Occipital lobe (tissue), 2 donors: Measurements from ENCODE around the gene ZSCAN20. TPM values are rescaled to one million over a fixed set of nuclear protein-coding genes. Genes with fewer than 3 reads are reported as not detected.
"Not testable (repeated sequence)": the region's sequence is repeated elsewhere in the genome, so short reads cannot be mapped to it uniquely, and the experiment has no call there.

Experiments
- DNase-seq: peaks from one replicate; lab custom pipeline; 2025; lab: John Stamatoyannopoulos, UW
- total RNA-seq: library from RNA; depleted of rRNA; stranded (reverse); fragments of >200 nt; gene quantifications from one replicate; pipeline ENCODE4 v1.2.3, GENCODE V29; 2014

Gene ZSCAN20
- total RNA-seq, 1 donor from 2014 or later, result 10.3 TPM

DNA sequence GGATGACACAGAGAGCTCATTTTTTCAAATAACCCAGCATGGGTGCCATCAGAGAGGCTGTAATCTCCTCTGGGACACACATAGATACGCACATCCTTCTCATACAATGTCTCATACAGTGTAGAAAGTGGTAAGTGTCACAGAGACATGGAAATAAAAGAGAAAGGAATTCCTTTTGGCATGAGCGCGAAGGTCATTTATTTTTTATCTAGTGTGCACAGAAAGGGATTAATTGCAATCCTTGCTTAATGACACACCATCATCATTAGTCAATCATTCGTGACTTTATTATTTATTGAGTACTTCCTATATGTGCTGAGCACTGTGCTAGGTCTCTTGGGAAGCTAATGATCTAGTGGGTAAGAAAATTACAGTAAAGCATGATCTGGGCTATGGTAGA is 5.0 kb downstream of the ZSCAN20 start:
- DNase-seq, result no peak

DNA sequence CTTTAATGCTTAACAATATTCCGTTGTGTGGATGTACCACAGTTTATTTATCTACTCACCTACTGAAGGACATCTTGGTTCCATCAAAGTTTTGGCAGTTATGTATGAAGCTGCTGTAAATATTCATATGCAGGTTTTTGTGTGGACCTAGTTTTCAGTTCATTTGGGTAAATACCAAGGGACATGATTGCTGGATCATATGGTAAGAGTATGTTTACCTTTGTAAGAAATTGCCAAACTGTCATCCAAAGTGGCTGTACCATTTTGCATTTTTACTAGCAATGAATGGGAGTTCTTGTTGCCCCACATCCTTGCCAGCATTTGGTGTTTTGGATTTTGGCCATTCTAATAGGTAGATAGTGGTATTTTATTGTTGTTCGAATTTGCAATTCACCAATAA is 10.0 kb downstream of the ZSCAN20 start:
- DNase-seq, result no peak

DNA sequence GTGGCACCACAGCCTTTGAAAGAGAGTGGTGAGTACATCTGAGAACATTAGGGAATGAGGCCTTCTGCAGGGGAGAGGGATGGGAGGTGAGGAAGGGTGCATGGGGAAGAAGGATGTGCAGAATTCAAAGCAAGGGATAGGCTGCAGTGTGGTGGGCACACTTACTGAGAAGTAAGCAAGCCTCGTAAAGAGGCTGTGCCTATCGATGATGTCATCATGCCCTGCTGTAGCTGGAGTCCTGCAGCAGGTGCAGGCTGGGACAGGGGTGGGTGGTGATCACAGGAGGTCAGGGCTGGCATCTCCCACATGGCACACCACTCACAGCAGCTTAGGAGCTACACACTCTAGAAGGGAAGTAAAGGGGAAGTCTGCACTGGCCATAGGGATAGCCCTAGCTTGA is 16.2 kb downstream of the ZSCAN20 start:
- DNase-seq, result no peak

DNA sequence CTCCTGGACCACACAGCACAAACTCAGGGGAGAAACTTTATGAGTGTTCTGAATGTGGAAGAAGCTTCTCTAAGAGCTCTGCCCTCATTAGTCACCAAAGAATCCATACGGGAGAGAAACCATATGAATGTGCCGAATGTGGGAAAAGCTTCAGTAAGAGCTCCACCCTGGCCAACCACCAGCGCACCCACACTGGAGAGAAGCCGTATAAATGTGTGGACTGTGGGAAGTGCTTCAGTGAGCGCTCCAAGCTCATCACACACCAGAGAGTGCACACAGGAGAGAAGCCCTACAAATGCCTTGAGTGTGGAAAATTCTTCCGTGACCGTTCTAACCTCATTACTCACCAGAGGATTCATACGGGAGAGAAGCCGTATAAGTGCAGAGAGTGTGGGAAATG is 22.5 kb downstream of the ZSCAN20 start:
- DNase-seq, result no peak

DNA sequence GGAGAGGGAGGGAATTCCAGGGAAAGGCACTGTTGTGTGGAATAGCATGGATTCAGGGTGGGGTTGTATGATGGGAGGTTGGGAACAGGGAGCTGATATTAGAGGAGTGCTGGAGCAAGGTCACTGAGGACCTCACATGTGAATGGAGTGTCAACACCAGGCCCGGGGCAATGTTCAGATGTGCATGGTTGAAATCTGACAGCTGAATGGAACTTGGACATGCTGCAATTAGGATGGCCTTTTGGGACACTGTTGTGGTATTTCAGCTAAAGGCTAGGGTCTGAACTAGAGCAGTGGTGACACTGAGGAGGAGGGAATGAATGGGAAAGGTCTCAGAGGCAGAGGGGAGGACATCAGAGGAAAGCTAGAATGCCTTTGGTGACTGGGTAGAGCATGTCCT is 25.0 kb downstream of the ZSCAN20 start:
- DNase-seq, result no peak

DNA sequence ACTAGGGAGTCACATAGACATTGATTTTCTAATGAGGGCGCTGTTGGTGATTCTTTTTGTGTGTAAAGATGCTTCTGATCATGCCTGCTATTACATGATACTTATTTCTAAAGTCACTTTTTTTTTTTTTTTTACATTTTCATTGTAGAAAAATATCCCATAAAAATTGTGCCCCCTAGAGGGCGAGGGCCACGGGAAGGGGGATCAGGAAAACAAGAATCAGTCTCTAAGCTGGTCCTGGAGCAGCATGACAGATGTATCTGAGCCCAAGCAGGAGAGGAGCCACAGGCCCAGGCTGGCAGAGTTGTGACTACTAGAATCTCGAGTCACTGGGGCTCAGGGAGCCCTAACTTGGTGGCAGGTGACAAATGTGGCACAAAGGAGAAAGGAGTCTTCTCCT is 28.1 kb downstream of the ZSCAN20 start:
- no peak for DNase-seq

DNA sequence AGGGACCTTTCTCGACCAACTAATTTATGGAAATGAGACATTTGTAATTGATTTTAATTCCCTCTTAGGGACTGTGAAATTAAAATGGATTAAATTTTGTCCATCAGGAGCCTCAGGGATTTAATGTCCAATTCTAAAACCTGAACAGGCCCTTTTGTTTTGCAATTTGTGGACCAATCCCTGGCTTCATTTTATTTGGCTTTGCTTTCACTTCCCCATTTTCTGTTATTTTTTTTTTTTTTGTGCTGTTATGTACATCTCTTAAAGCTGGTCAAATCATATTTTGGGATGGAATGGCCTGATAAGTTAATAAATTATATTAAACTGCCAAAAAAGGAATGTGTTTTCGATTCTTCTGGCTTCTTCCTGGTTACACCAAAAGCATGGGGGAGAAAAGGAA is 28.9 kb downstream of the ZSCAN20 start:
- no peak for DNase-seq

DNA sequence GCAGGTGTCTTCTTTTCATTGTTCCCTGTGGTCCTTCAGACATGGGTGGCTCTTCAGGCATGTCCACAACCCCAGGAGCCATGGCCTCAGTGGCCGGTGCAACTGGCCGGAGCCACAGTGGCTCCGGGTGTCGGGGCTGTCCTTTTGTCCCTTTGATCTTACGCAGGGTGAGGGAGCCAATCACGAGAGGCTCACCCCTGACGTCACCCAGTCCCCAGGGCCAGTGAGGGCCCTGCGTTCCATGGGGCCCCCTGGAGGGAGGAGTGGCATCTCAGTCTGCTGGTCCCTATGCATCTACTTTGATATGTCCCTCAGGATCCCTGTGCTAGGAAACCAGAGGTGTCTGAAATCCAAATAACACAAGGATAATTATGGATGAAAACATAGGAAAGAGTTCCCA is 29.3 kb downstream of the ZSCAN20 start:
- DNase-seq, result no peak

DNA sequence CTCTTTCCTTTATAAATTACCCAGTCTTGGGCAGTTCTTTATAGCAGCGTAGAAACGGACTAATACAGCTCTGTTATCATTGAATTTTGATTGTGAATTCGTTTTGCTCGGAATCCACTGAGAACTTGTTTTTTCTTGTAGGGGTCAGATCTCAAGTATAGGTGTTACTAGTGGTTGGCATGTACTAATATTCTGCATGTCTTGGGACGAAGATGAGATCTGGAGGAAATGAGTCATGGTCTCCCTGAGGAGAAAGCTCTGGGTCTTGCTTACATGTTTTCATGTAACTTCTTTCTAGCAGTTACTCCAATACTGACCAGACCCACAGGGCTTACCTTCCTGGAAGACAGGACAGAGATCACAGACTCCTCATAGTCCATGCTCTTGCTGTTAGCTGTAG is 30.3 kb downstream of the ZSCAN20 start:
- no peak for DNase-seq

DNA sequence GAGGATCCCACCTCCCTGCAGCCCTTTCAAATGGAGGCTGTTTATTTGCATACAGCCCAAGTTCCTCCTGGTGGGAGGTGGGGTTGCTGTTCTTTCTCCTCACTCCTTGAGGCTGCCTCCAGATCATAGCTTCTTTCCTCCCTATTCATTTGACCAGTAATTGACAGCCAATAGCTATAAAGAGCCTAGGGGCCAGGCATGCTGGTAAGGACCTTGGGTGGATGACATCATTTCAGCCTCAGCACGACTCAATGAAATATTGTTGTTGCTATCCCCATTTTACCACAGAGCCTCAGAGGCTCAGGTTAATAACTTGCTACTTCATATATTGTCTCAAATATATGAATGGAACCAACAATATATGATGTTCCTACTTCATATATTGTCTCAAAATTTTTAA is 31.1 kb downstream of the ZSCAN20 start:
- no peak for DNase-seq

DNA sequence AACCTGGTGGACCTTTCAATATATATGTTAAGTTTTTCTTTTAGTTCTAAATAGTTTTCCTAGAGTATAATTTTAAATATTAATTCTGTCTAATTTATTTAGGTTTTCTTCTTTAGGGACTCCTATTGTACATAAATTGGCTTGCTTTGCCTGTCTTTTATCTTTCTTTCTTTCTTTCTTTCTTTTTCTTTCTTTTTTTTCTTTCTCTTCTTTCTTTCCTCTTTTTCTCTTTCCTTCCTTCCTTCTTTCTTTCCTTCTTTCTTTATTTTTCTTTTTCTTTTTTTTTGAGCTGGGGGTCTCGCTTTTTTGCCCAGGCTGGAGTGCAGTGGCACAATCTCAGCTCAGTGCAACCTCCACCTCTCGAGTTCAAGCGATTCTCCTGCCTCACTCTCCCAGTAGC is 35.2 kb downstream of the ZSCAN20 start:
- no peak for DNase-seq

DNA sequence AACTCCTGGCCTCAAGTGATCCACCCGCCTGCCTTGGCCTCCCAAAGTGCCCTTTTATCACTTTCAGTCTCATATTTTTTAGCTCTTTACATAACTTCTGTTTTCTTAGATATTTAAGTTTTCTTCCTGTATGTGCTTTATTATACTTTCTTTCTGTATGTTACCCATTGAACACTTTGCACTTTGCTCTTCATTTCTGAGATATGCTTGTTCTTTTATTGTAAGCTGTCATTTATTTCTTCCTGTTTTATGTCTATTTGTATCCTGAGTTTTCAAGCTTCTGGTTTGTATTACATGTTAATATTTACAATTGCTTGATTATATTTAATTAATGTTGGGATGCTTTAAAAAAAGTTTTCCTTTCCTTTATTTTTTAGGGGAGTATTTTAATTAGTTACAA is 35.7 kb downstream of the ZSCAN20 start:
- DNase-seq, result no peak

DNA sequence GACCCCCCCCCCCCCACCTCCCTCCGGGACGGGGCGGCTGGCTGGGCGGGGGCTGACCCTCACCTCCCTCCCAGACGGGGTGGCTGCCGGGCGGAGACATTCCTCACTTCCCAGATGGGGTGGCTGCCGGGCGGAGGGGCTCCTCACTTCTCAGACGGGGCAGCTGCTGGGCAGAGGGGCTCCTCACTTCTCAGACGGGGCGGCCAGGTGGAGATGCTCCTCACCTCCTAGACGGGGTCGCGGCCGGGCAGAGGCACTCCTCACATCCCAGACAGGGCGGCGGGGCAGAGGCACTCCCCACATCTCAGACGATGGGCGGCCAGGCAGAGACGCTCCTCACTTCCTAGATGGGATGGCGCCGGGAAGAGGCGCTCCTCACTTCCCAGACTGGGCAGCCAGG is 36.8 kb downstream of the ZSCAN20 start:
- DNase-seq, result not testable (repeated sequence)

DNA sequence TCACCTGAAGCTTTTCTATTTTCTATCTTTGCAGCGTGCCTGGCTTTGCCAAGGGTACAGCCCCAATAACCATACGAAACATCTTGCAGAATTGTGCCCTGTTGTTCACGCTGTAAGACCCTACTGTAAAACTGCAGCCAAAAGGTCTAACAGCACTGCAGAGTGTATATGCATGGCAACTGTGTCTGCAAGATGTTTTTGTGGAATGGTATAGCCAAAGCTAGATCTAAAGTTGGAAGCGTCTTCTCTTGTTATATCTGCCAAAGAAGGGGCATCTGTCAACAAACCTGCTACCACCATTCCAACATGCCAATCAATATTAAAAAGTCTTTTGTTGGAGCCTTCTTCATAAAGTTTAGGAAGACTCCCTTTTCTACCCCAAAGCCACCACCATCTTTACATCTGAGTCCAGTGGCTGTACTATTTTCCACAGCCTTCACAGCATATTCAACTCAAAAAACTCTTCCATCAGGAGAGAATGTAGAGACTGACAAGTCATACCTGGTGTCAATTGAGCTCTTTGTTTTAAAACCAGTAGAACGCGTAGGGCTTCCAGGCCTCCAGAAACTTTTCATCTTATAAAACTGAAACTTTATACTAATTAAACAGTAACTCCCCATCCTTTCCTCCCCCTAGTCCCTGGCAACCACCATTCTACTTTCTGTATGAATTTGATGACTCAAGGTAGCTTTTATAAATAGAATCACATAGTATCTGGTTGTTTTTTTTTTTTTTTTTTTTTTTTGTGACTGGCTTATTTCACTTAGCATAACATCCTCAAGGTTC is 40.0 kb downstream of the ZSCAN20 start:
- no peak for DNase-seq

DNA sequence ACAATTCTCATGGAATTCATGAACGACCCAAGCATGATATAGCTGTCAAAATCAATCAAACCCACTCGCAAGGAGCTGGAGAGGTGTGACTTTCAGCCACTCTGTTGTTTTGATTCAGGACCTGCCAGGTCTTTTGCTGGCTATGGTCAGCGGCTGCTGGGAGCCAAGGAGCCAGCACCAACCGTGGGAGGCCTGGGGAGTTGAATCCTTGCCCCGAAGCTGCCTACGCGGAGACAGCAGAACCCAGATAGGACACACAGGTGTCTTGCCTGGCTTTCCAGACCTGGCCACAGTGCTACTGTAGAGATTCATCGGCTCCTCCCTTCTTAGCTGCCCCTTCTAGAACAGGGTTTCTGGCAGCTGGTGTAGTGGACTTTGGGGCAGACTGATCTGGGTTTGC is 42.7 kb downstream of the ZSCAN20 start:
- DNase-seq, result no peak

DNA sequence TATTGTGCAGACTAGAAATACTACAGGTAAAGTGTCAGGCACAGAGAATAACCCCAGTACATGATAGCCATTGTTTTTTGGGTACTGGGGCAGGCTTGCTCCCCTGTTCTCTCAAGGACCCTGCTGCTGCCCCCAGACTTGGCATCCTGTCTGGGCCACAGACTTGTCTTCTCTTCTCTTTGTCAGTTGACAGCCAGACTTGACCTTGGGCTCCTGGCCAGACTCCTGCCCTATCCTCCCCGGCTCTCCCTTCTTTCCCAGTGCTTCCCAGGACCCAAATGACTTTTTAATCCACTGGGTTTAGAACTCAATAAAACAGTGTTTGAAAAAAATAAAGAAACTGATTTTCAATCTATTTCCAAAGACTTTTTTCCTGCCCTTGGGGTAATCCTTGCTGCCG is 43.2 kb downstream of the ZSCAN20 start:
- DNase-seq, result no peak

DNA sequence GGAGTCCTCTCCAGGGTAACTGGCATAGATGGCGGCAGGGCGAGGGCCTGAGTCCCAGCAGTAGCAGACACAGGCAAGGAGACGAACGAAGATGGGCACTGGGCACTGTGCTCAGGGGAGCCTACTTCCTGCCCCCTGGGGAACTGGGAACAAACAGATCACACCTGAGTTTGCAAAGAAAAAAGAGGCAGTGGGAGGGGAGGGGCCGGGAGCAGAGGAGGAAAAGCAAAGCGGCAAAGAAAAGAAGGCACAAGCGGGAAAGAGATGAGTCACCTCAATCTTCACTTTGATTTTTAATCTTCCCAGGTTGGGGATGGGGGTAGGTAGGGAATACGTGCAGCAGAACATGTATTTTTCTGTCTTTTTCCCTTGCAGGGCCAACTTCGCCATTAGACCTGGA is 44.0 kb downstream of the ZSCAN20 start:
- DNase-seq, result no peak

DNA sequence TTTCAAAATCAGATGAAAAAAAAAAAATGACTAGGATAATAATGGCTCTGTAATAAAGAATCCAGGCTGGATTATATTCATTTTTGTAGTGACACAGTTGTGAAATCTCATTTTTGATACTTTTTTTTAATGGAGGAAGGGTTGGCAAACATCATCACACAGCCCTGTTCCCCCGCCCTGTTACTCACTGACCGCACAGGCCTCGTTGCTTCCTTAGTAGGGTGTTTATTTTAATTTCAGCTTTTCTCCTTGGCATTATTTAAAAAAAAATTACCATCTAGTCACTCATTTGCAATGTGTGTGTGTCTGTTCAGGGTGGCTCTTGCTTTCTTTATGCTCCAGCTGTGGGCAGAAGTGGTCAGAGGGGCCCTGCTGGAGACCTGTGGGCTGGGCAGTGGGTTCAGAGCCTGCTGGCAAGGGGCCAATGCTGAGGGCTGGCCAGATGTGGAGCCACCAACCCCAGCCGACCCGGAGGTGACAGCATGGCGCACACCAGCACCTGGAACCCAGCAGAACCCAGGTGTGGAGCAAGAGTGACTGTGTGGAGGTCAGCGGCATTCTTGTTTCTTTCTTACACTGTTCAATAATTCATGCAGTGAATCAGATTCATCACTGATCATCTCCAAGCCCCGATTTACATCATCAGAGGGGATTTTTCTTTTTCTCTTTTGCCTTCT is 44.6 kb downstream of the ZSCAN20 start:
- DNase-seq, result no peak

DNA sequence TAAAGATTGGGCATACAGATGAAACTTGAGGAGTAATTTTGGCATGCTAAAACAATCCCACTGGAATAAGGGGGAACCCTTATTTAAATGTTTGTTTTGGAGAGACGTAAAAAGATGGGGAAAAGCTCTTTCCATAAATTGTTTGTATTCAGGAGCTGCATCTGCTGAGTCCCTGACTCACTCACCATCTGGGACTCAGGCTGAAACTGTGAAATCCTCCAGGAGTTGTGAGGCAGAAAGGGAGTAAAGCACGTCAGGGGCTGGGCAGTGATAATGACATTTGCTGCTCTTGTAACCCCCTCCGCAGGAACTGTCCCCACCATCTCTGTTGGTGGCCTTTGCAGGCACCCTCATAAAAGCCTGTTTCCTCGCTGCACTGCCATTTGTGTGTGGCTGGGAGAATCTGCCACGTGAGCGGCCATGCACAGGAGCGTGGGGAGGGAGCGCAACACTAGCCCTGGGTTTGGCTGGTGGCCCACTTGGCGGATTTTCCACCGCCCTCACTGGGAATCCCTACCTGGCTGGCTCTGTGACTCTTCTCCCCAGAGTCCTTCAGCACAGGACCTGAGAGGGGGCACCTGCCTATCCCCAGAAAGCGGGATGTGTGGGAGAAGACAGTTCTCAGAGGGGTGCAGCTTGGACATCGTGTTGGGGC is 45.3 kb downstream of the ZSCAN20 start:
- DNase-seq, result peak; percentile 42

DNA sequence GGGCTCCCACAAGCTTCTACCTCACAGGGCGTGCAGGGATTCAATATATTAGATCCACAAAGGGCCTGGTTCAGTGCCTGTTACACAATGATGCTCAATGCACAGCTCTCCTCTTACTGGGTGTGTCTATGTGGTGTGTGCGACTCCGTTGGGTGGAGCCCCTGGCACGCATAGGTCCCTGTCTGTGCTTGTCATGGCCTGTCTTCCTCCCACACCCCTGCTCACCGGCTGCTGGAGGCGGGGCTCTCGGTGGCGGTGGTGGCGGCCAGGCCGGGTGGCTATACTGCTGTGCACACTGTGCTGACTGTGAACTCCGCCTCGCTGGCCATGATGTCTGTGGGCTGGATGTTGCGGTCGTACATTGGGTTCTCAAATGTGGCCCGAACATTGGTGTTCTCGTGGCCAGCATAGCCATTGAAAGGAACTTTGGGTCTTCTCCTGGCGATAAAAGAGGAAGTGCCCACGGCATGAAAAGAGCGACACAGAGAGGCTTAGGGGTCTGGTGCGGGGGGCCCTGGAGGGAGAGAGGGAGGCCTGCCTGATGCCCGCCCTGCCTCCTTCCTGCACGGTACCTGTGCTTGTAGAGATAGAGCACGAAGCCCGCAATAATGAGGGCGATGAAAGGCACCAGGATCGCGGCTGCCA is 46.9 kb downstream of the ZSCAN20 start:
- no peak for DNase-seq

DNA sequence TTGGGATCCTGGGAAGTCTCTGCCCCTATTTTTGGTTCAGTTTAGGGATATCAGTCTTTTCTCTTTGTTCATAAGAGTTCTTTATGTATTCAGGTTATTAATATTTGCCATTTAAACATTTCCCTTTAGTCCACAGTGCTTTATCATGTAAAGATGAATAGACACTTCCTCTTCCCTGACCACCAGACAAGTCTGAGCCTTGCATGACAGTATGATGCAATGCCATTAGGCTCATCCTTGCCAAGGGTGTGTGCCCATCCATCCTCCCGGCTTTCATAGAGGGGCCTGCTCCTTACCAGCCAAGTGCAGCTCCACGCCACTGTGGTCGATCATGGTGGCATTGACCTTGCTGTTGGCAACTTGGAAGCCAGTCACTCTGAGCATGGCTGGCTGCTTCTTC is 52.1 kb downstream of the ZSCAN20 start:
- no peak for DNase-seq

DNA sequence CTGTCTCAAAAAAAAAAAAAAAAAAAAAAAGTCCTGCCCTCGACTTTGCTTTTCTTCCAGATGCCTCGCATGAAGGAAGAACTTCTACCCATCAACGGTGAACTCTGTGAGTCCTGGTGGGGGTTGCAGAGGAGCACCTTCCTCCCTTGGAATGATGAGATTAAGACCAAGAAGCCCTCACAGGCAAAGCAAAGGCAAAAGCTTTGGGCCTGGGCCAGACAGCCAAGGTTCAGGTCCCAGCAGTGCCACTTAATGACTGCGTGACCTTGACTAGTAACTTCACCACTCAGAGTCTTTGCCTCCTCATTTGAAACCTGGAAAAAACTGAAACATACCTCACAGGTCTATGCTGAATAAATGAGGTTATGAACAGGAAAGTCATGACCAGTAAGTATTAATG is 55.5 kb downstream of the ZSCAN20 start:
- no peak for DNase-seq
